GM23338 (cell line): ENCODE measurements around the gene PORCN. TPM values are rescaled to one million over a fixed set of nuclear protein-coding genes. Genes with fewer than 3 reads are reported as not detected.
A peak's percentile ranks its signal among the peaks of the same experiment; 100 is the strongest.

Source experiments
- ATAC-seq: fragments of 200-7000 bp; cut with Tn5 transposase; 3 replicates; pipeline ENCODE4 v1.9.1; 2020
- DNase-seq: peaks from one replicate; pipeline ENCODE4 v3.0.0-alpha.2; 2015; ENCODE audit warnings: low spot score
- H2AFZ ChIP-seq: fragments of 200-600 bp; sonication (generic); 2 replicates; pipeline ENCODE4 v1.8.0; 2016; ENCODE audit warnings: antibody characterized with exemption, mild to moderate bottlenecking, moderate library complexity
- H3F3A ChIP-seq: fragments of 200-600 bp; sonication (generic); replicated peaks from 2 replicates; pipeline ENCODE4 v1.8.0; 2017; ENCODE audit warnings: antibody characterized with exemption, mixed run types, low read depth
- H3K27ac ChIP-seq: fragments of 200-600 bp; sonication (generic); 2 replicates; pipeline ENCODE4 v1.6.1; 2016; ENCODE audit warnings: low read depth
- H3K27me3 ChIP-seq: fragments of 200-600 bp; sonication (generic); 2 replicates; pipeline ENCODE4 v1.8.0; 2016; ENCODE audit warnings: mild to moderate bottlenecking, mixed run types, moderate library complexity; ENCODE audit not compliant: insufficient read depth
- H3K36me3 ChIP-seq: fragments of 200-600 bp; sonication (generic); 2 replicates; pipeline ENCODE4 v1.8.0; 2016; ENCODE audit warnings: mild to moderate bottlenecking; ENCODE audit not compliant: insufficient read depth
- H3K4me1 ChIP-seq: fragments of 200-600 bp; sonication (generic); 2 replicates; pipeline ENCODE4 v1.8.0; 2016; ENCODE audit warnings: mild to moderate bottlenecking, moderate library complexity; ENCODE audit not compliant: insufficient read depth
- H3K4me2 ChIP-seq: fragments of 200-600 bp; sonication (generic); 2 replicates; pipeline ENCODE4 v1.7.1; 2017; ENCODE audit warnings: mixed run types
- H3K4me3 ChIP-seq: fragments of 200-600 bp; sonication (generic); 2 replicates; pipeline ENCODE4 v1.6.1; 2016; ENCODE audit warnings: mixed run types
- H3K79me2 ChIP-seq: fragments of 200-600 bp; sonication (generic); replicated peaks from 2 replicates; pipeline ENCODE4 v1.8.0; 2017; ENCODE audit warnings: mild to moderate bottlenecking; ENCODE audit not compliant: insufficient read depth
- H3K9me2 ChIP-seq: fragments of 200-600 bp; sonication (generic); 2 replicates; pipeline ENCODE4 v1.8.0; 2017; ENCODE audit not compliant: insufficient read depth
- H4K20me1 ChIP-seq: fragments of 200-600 bp; sonication (generic); replicated peaks from 2 replicates; pipeline ENCODE4 v1.8.0; 2017; ENCODE audit warnings: mild to moderate bottlenecking; ENCODE audit not compliant: insufficient read depth
- H3K27ac Mint-ChIP-seq: 2 replicates; pipeline ENCODE4 v1.8.0; 2020; ENCODE audit warnings: inconsistent platforms, mild to moderate bottlenecking, moderate library complexity, mixed read lengths
- H3K27me3 Mint-ChIP-seq: 3 replicates; pipeline ENCODE4 v1.8.0; 2022; ENCODE audit warnings: low read depth, mild to moderate bottlenecking, moderate library complexity, mixed read lengths, inconsistent platforms; ENCODE audit not compliant: insufficient read depth, poor library complexity
- H3K36me3 Mint-ChIP-seq: 3 replicates; pipeline ENCODE4 v1.8.0; 2021; ENCODE audit warnings: low read depth, mild to moderate bottlenecking, inconsistent platforms, moderate library complexity, mixed read lengths
- H3K4me1 Mint-ChIP-seq: 3 replicates; pipeline ENCODE4 v1.8.0; 2020; ENCODE audit warnings: mild to moderate bottlenecking, inconsistent platforms, mixed read lengths
- H3K4me3 Mint-ChIP-seq: 3 replicates; pipeline ENCODE4 v1.8.0; 2021; ENCODE audit warnings: moderate library complexity, mild to moderate bottlenecking, inconsistent platforms, mixed read lengths
- H3K9me3 Mint-ChIP-seq: 3 replicates; pipeline ENCODE4 v1.8.0; 2020; ENCODE audit warnings: moderate library complexity, mild to moderate bottlenecking, inconsistent platforms, mixed read lengths
- CREB1 ChIP-seq: fragments of 250-450 bp; sonication (Bioruptor Pico); IDR thresholded peaks from 2 replicates; pipeline ENCODE4 v1.5.0; 2020; ENCODE audit warnings: low read depth, mild to moderate bottlenecking, moderate library complexity
- ETS1 ChIP-seq: IDR thresholded peaks from 2 replicates; pipeline ENCODE4 v1.6.1; 2016; ENCODE audit warnings: antibody characterized with exemption
- EZH2 ChIP-seq: fragments of 200-600 bp; sonication (generic); IDR thresholded peaks from one replicate; pipeline ENCODE4 v1.8.0; 2017; ENCODE audit warnings: antibody characterized with exemption, mild to moderate bottlenecking, low read depth; ENCODE audit not compliant: unreplicated experiment
- EZH2phosphoT487 ChIP-seq: fragments of 200-600 bp; sonication (generic); IDR thresholded peaks from one replicate; pipeline ENCODE4 v1.8.1; 2018; ENCODE audit warnings: antibody characterized with exemption; ENCODE audit not compliant: unreplicated experiment
- JUNB ChIP-seq: IDR thresholded peaks from one replicate; pipeline ENCODE4 v1.6.1; 2016; ENCODE audit warnings: antibody characterized with exemption; ENCODE audit not compliant: unreplicated experiment
- POLR2AphosphoS5 ChIP-seq: IDR thresholded peaks from 2 replicates; pipeline ENCODE4 v1.6.1; 2016; ENCODE audit warnings: antibody characterized with exemption, low read depth
- ZNF331 ChIP-seq: fragments of 250-450 bp; sonication (Bioruptor Pico); IDR thresholded peaks from 2 replicates; pipeline ENCODE4 v1.5.0; 2020; ENCODE audit warnings: low read depth, mild to moderate bottlenecking, moderate library complexity
- ZNF462 ChIP-seq: fragments of 250-450 bp; sonication (Bioruptor Pico); IDR thresholded peaks from 2 replicates; pipeline ENCODE4 v1.5.0; 2020; ENCODE audit warnings: mild to moderate bottlenecking, moderate library complexity
- polyA plus RNA-seq: library from polyadenylated mRNA; unstranded; fragments of >200 nt; fragmentation: Nextera tagmentation; extraction: Ambion mirVana; gene quantifications from 2 replicates; pipeline ENCODE4 v1.2.1, GENCODE V29; 2016
- total RNA-seq: library from RNA; depleted of rRNA; stranded (reverse); fragments of >200 nt; shearing (Covaris generic); gene quantifications from 2 replicates; pipeline ENCODE4 v1.2.3, GENCODE V29; 2014
- TF ChIP-seq, protein P1 (sequence below): IDR thresholded peaks from one replicate; pipeline ENCODE4 v1.6.1; 2018; ENCODE audit warnings: antibody characterized with exemption; ENCODE audit not compliant: unreplicated experiment

Gene PORCN
- total and polyA plus RNA-seq, 2 experiments from 2014 or later, result 19.4 to 28.5 TPM

- no peak overlapping the region for H3K27ac ChIP-seq
- no peaks in the 10 kb centered on the region; the same call in 2 of the 3 replicates for H3K36me3 Mint-ChIP-seq
- H3K4me3 ChIP-seq, result peak overlapping the region; percentile 75
- ATAC-seq (peak; percentile 24), DNase-seq (peak; percentile 1)
- H3F3A ChIP-seq, result no peaks in the 10 kb centered on the region
- no peaks in the 10 kb centered on the region for H3K9me2 ChIP-seq
- H3K4me1 ChIP-seq, result no peaks in the 10 kb centered on the region
- TF ChIP-seq EZH2 (no peak), JUNB (no peak), EZH2phosphoT487 (no peak), ETS1 (no peak), CREB1 (CRISPR knock-in tag) (no peak), ZNF331 (CRISPR knock-in tag) (no peak), POLR2AphosphoS5 (no peak), ZNF462 (no peak)
- TF ChIP-seq, protein P1, sequence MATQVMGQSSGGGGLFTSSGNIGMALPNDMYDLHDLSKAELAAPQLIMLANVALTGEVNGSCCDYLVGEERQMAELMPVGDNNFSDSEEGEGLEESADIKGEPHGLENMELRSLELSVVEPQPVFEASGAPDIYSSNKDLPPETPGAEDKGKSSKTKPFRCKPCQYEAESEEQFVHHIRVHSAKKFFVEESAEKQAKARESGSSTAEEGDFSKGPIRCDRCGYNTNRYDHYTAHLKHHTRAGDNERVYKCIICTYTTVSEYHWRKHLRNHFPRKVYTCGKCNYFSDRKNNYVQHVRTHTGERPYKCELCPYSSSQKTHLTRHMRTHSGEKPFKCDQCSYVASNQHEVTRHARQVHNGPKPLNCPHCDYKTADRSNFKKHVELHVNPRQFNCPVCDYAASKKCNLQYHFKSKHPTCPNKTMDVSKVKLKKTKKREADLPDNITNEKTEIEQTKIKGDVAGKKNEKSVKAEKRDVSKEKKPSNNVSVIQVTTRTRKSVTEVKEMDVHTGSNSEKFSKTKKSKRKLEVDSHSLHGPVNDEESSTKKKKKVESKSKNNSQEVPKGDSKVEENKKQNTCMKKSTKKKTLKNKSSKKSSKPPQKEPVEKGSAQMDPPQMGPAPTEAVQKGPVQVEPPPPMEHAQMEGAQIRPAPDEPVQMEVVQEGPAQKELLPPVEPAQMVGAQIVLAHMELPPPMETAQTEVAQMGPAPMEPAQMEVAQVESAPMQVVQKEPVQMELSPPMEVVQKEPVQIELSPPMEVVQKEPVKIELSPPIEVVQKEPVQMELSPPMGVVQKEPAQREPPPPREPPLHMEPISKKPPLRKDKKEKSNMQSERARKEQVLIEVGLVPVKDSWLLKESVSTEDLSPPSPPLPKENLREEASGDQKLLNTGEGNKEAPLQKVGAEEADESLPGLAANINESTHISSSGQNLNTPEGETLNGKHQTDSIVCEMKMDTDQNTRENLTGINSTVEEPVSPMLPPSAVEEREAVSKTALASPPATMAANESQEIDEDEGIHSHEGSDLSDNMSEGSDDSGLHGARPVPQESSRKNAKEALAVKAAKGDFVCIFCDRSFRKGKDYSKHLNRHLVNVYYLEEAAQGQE, result no peak
- 0 out of 2 replicates have a peak overlapping the region, but pooled peaks have one; percentile 47 for H2AFZ ChIP-seq
- no peaks in the 10 kb centered on the region for H3K79me2 ChIP-seq
- H3K4me3 Mint-ChIP-seq, result peak overlapping the region; percentile 87
- H3K4me1 Mint-ChIP-seq, result peaks cover 3% of the 10 kb centered on the region; the same call in 1 of the 3 replicates
- H3K27me3 Mint-ChIP-seq, result peaks cover 11% of the 10 kb centered on the region
- no peaks in the 10 kb centered on the region for H3K36me3 ChIP-seq
- peak overlapping the region; percentile 79 for H3K4me2 ChIP-seq
- H3K27ac Mint-ChIP-seq, result no peak overlapping the region
- H3K27me3 ChIP-seq, result no peaks in the 10 kb centered on the region
- no peaks in the 10 kb centered on the region for H3K9me3 Mint-ChIP-seq
- no peaks in the 10 kb centered on the region for H4K20me1 ChIP-seq
Measured at GRCh38 chrX:48509245-48509590, 426 bp downstream of the PORCN start.
